B cell (primary cell): Measurements from ENCODE around the gene RABGGTB. TPM values are rescaled to one million over a fixed set of nuclear protein-coding genes. Genes with fewer than 3 reads are reported as not detected.
A peak's percentile ranks its signal among the peaks of the same experiment; 100 is the strongest.
"Not testable (repeated sequence)": the region's sequence is repeated elsewhere in the genome, so short reads cannot be mapped to it uniquely, and the experiment has no call there.

Experiments used
- ATAC-seq: fragments of 200-7000 bp; cut with Tn5 transposase; one replicate; pipeline ENCODE4 v1.10.0; 2021; ENCODE audit warnings: low read depth, mild to moderate bottlenecking, moderate number of reproducible peaks, moderate library complexity
- CTCF ChIA-PET: fragments of 350-600 bp; sonication (Branson Sonifier 250); formaldehyde crosslinking; loops from one replicate; lab custom pipeline; 2021; ENCODE audit warnings: antibody characterized with exemption, inconsistent platforms; lab: Charles Lee
- POLR2A ChIA-PET: fragments of 350-600 bp; sonication (Branson Sonifier 250); formaldehyde crosslinking; loops from one replicate; lab custom pipeline; 2021; ENCODE audit warnings: antibody characterized with exemption; lab: Charles Lee
- DNase-seq: peaks from one replicate; pipeline ENCODE4 v3.0.0; 2013
- H2AFZ ChIP-seq: 2 replicates; pipeline ENCODE4 v1.6.1; 2012; ENCODE audit warnings: mild to moderate bottlenecking, low read depth, low read length; ENCODE audit not compliant: insufficient read depth, poor library complexity, severe bottlenecking
- H3K27ac ChIP-seq, 2 donors: 1 replicate in 1 of 2; 2 replicates in 1 of 2; pipeline ENCODE4 v1.5.1; 2012 to 2013; ENCODE audit warnings: low read length in 2 of 2, mild to moderate bottlenecking in 2 of 2, moderate library complexity in 1 of 2
- H3K27me3 ChIP-seq, 4 experiments: fragments of 200-600 bp in 1 of 4; sonication (generic) in 1 of 4; replicated peaks in 1 of 4; 1 replicate in 2 of 4; 2 replicates in 2 of 4; pipeline versions ENCODE4 v1.6.1 to v1.7.0; 2013 to 2016; ENCODE audit warnings: low read length in 3 of 4, mild to moderate bottlenecking in 2 of 4, mixed read lengths in 1 of 4, moderate library complexity in 1 of 4; ENCODE audit not compliant: insufficient read depth in 4 of 4, control insufficient read depth in 3 of 4; ENCODE audit errors: control extremely low read depth in 1 of 4
- H3K36me3 ChIP-seq, 2 experiments: replicated peaks in 1 of 2; 1 replicate in 1 of 2; 2 replicates in 1 of 2; pipeline versions ENCODE4 v1.6.1 to v1.7.1; 2013; ENCODE audit warnings: low read length in 1 of 2; ENCODE audit not compliant: insufficient read depth in 2 of 2, control insufficient read depth in 1 of 2; ENCODE audit errors: control extremely low read depth in 1 of 2, extremely low read depth in 1 of 2
- H3K4me1 ChIP-seq, 2 donors: fragments of 200-600 bp in 1 of 2; sonication (generic) in 1 of 2; 1 replicate in 1 of 2; 2 replicates in 1 of 2; pipeline versions ENCODE4 v1.5.1 to v1.6.1; 2013 to 2017; ENCODE audit warnings: low read length in 2 of 2; ENCODE audit not compliant: control insufficient read depth in 2 of 2, insufficient read depth in 2 of 2
- H3K4me2 ChIP-seq: replicated peaks from 2 replicates; pipeline ENCODE3; 2012; ENCODE audit warnings: mild to moderate bottlenecking, low read depth, low read length; ENCODE audit not compliant: poor library complexity, severe bottlenecking
- H3K4me3 ChIP-seq, 5 experiments: fragments of 200-600 bp in 1 of 5; sonication (generic) in 1 of 5; 1 replicate in 3 of 5; 2 replicates in 2 of 5; pipeline versions ENCODE4 v1.5.1 to v1.7.0; 2011 to 2016; ENCODE audit warnings: low read length in 4 of 5, mild to moderate bottlenecking in 4 of 5, low read depth in 2 of 5, control low read depth in 1 of 5, moderate library complexity in 1 of 5; ENCODE audit not compliant: insufficient read depth in 1 of 5; ENCODE audit errors: control extremely low read depth in 1 of 5, extremely low read depth in 1 of 5
- H3K79me2 ChIP-seq: fragments of 200-600 bp; sonication (generic); one replicate; pipeline ENCODE4 v1.6.0; 2016; ENCODE audit warnings: low read length; ENCODE audit not compliant: control insufficient read depth, insufficient read depth
- H3K9ac ChIP-seq: fragments of 200-600 bp; sonication (generic); 2 replicates; pipeline ENCODE4 v1.6.1; 2017; ENCODE audit warnings: mild to moderate bottlenecking, low read length, moderate library complexity
- H3K9me3 ChIP-seq, 3 donors: one replicate each; pipeline versions ENCODE4 v1.6.1 to v1.7.1; 2013; ENCODE audit warnings: low read length in 2 of 3; ENCODE audit not compliant: control insufficient read depth in 2 of 3, insufficient read depth in 1 of 3; ENCODE audit errors: control extremely low read depth in 1 of 3
- H4K20me1 ChIP-seq: 2 replicates; pipeline ENCODE4 v1.6.0; 2012; ENCODE audit warnings: mild to moderate bottlenecking, low read length; ENCODE audit not compliant: insufficient read depth, control insufficient read depth, poor library complexity, severe bottlenecking
- H3K27ac Mint-ChIP-seq: one replicate; pipeline ENCODE4 v1.8.0; 2021; ENCODE audit warnings: mixed read lengths
- H3K27me3 Mint-ChIP-seq: one replicate; pipeline ENCODE4 v1.8.0; 2021; ENCODE audit warnings: mixed read lengths
- H3K4me1 Mint-ChIP-seq: one replicate; pipeline ENCODE4 v1.8.0; 2021; ENCODE audit warnings: mixed read lengths
- H3K4me3 Mint-ChIP-seq: one replicate; pipeline ENCODE4 v1.8.0; 2021; ENCODE audit warnings: mixed read lengths
- H3K9me3 Mint-ChIP-seq: one replicate; pipeline ENCODE4 v1.8.0; 2022; ENCODE audit warnings: mixed read lengths; ENCODE audit not compliant: insufficient read depth
- EZH2 ChIP-seq: IDR thresholded peaks from 2 replicates; pipeline ENCODE4 v1.6.1; 2012; ENCODE audit warnings: borderline replicate concordance, low read depth, mild to moderate bottlenecking, moderate library complexity, low read length; ENCODE audit not compliant: insufficient read depth, poor library complexity, severe bottlenecking
- WGBS: methylation state at CpG from one replicate; pipeline ENCODE4 v1.1.5; 2013; ENCODE audit warnings: missing lambda C conversion rate; ENCODE audit not compliant: insufficient coverage; 5-methylcytosine and 5-hydroxymethylcytosine counted together
- intact Hi-C: fragments of 100-400 bp; cut with micrococcal nuclease; formaldehyde crosslinking; loops from one replicate; pipeline ENCODE4 v1.10.0; 2022
- polyA plus RNA-seq: library from polyadenylated mRNA; depleted of rRNA; stranded (reverse); fragments of >200 nt; gene quantifications from 2 replicates; pipeline ENCODE4 v1.2.3, GENCODE V29; 2012
- total RNA-seq, 2 donors: library from RNA; stranded (reverse); fragments of 120-200 nt in 1 of 2; gene quantifications; 1 replicate in 1 of 2; 2 replicates in 1 of 2; pipeline versions ENCODE4 v1.2.3 to v1.2.4, GENCODE V29; 2013 to 2022
- TF ChIP-seq, protein P1 (sequence below): fragments of 200-600 bp; IDR thresholded peaks from one replicate; pipeline ENCODE4 v1.8.0; 2022; ENCODE audit warnings: antibody characterized with exemption, mild to moderate bottlenecking

RABGGTB gene
- total and polyA plus RNA-seq, 2 donors (not counting 1 experiment from before 2014, with no cell fraction given), result 94.1 to 134 TPM

DNA sequence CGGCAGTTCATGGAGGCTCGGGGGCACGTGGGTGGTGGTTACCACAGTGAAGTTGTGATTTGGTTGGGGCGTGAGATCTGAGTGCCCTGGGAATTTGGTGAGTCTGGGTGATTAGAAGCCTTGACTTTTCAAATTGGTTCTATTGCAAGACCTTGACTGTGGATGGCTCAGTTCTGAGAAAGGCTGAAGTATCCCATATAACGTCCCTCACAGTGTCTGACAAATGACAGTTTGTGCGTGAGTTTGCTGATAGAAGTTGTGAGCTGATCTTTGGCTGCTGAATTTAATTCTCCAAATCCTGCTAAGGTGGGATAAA lies 11.2 kb downstream of the RABGGTB start:
- CTCF ChIA-PET, result no interaction called here
- Histone ChIP-seq H3K36me3 (peaks cover 0 to 46% of the 10 kb centered on the region in 2 experiments), H3K9me3 (peaks cover 0 to 3% (median 0%) of the 10 kb centered on the region in 3 donors), H3K9ac (no peak overlapping the region), H2AFZ (no peak overlapping the region), H3K4me1 (no peaks in the 10 kb centered on the region), H3K79me2 (no peaks in the 10 kb centered on the region), H3K27me3 (no peaks in the 10 kb centered on the region), H3K4me3 (no peak overlapping the region), H3K4me2 (no peak overlapping the region), H4K20me1 (peaks cover 20% of the 10 kb centered on the region), H3K27ac (no peak overlapping the region)
- intact Hi-C loops, result no loop called here
- TF ChIP-seq, protein P1, sequence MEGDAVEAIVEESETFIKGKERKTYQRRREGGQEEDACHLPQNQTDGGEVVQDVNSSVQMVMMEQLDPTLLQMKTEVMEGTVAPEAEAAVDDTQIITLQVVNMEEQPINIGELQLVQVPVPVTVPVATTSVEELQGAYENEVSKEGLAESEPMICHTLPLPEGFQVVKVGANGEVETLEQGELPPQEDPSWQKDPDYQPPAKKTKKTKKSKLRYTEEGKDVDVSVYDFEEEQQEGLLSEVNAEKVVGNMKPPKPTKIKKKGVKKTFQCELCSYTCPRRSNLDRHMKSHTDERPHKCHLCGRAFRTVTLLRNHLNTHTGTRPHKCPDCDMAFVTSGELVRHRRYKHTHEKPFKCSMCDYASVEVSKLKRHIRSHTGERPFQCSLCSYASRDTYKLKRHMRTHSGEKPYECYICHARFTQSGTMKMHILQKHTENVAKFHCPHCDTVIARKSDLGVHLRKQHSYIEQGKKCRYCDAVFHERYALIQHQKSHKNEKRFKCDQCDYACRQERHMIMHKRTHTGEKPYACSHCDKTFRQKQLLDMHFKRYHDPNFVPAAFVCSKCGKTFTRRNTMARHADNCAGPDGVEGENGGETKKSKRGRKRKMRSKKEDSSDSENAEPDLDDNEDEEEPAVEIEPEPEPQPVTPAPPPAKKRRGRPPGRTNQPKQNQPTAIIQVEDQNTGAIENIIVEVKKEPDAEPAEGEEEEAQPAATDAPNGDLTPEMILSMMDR, result no peak
- no peak for TF ChIP-seq EZH2
- Mint-ChIP-seq H3K4me1 (peaks cover 5% of the 10 kb centered on the region), H3K27ac (peak overlapping the region; percentile 8), H3K4me3 (no peak overlapping the region), H3K9me3 (no peaks in the 10 kb centered on the region), H3K27me3 (no peaks in the 10 kb centered on the region)
- DNase-seq, result no peak
- 93% methylated on average over 4 of the region's 6 CpGs for WGBS
- no peak for ATAC-seq
- POLR2A ChIA-PET, result no interaction called here

GRCh38 chr1:75797606-75798216 lies 11.7 kb downstream of the RABGGTB start:
- H3K27ac ChIP-seq, result no peak overlapping the region
- H3K27me3 ChIP-seq, result no peaks in the 10 kb centered on the region
- H2AFZ ChIP-seq, result no peak overlapping the region
- H3K4me3 Mint-ChIP-seq, result no peak overlapping the region
- ATAC-seq (no peak), DNase-seq (no peak)
- H3K4me2 ChIP-seq, result no peak overlapping the region
- peaks cover 0 to 3% (median 0%) of the 10 kb centered on the region in 3 donors for H3K9me3 ChIP-seq
- H3K27ac Mint-ChIP-seq, result no peak overlapping the region
- H3K9me3 Mint-ChIP-seq, result no peaks in the 10 kb centered on the region
- no peaks in the 10 kb centered on the region for H3K27me3 Mint-ChIP-seq
- POLR2A ChIA-PET, result no interaction called here
- CTCF ChIA-PET, result no interaction called here
- H3K4me1 Mint-ChIP-seq, result peaks cover 5% of the 10 kb centered on the region
- H4K20me1 ChIP-seq, result peaks cover 18% of the 10 kb centered on the region
- no peaks in the 10 kb centered on the region for H3K79me2 ChIP-seq
- H3K4me3 ChIP-seq, result no peak overlapping the region
- no peaks in the 10 kb centered on the region for H3K4me1 ChIP-seq
- H3K36me3 ChIP-seq, result peaks cover 0 to 42% of the 10 kb centered on the region in 2 experiments
- intact Hi-C loops, result no loop called here
- WGBS, result 96% methylated on average over 7 of the region's 13 CpGs
- TF ChIP-seq, protein P1, result no peak
- TF ChIP-seq EZH2, result no peak
- H3K9ac ChIP-seq, result no peak overlapping the region

- H3K4me3 ChIP-seq, ATAC-seq, H3K27me3 ChIP-seq, H3K27ac ChIP-seq, H3K4me1 ChIP-seq, H3K27ac Mint-ChIP-seq, H2AFZ ChIP-seq, CTCF ChIA-PET, H3K9me3 Mint-ChIP-seq, H3K9ac ChIP-seq, H4K20me1 ChIP-seq, intact Hi-C loops, DNase-seq, POLR2A ChIA-PET, H3K4me2 ChIP-seq, H3K4me1 Mint-ChIP-seq, H3K4me3 Mint-ChIP-seq, H3K9me3 ChIP-seq, H3K36me3 ChIP-seq, H3K27me3 Mint-ChIP-seq, H3K79me2 ChIP-seq: not testable (repeated sequence)
- 100% methylated on average over 1 of the region's 2 CpGs for WGBS
Measured at GRCh38 chr1:75801480-75801879, 15.4 kb downstream of the RABGGTB start.
